Measurements from ENCODE around the gene ZNF106. TPM values are rescaled to one million over a fixed set of nuclear protein-coding genes. Genes with fewer than 3 reads are reported as not detected.
A peak's percentile ranks its signal among the peaks of the same experiment; 100 is the strongest.

The ZNF106 gene
- total and polyA plus RNA-seq, 2 experiments from 2014 or later, result 30.1 to 44.5 TPM

GRCh38 chr15:42445551-42445950 lies 45.4 kb downstream of the ZNF106 start:
- Histone ChIP-seq H3K9me2 (replicated peaks; ENCODE audit: insufficient read depth) (no peaks in the 10 kb centered on the region), H3K4me1 (ENCODE audit: insufficient read depth) (no peaks in the 10 kb centered on the region), H3K4me2 (no peak overlapping the region), H3K36me3 (replicated peaks; ENCODE audit: insufficient read depth, low read depth) (no peaks in the 10 kb centered on the region), H3K4me3 (no peak overlapping the region), H4K20me1 (ENCODE audit: insufficient read depth, poor library complexity, severe bottlenecking) (peaks cover 4% of the 10 kb centered on the region), H3K27ac (no peak overlapping the region), H3K27me3 (no peaks in the 10 kb centered on the region), H3K9me3 (ENCODE audit: low read depth) (no peaks in the 10 kb centered on the region), H3K79me2 (peaks cover 6% of the 10 kb centered on the region), H2AFZ (no peak overlapping the region)
- no peak for DNase-seq (ENCODE audit: low spot score)
- TF ChIP-seq EZH2 (IDR thresholded peaks at IDR 0.05; ENCODE audit: borderline replicate concordance), result no peak
- no peak for TF ChIP-seq EZH2phosphoT487 (IDR thresholded peaks at IDR 0.05; ENCODE audit: low read depth, severe bottlenecking, unreplicated experiment)
- TF ChIP-seq CTCF (IDR thresholded peaks at IDR 0.05; ENCODE audit: poor library complexity), result no peak

DNA sequence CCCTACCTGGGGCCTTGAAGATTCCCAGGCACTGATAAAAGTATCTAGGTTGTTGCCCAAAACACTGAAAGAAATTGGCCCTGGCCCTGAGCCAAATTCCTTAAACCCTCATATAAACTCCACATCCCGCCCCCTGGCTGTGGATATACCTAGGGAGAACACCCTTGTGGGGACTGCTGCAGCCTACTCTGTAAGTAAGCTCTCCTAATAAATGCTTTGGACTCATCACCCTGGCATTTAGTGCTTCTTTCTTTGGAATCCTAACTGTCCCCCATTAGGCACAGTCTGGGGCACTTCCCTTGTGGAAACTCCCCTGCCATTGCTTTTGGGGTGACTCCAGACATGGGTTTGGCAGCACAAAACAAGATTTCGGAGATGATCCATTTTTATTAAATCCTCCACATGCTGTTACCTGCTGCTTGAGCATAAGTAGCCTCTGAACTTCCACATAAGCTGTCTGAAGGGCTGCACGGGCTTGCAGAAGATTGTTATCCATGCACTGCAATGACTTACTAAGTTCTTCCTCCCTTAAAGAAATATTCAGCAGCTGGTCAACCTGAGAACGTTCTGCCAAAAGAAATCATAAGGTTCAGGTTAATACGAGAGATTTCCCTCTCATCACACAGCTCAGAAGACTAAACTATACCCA lies 46.4 kb downstream of the ZNF106 start:
- H3K4me1 ChIP-seq (ENCODE audit: insufficient read depth), result no peaks in the 10 kb centered on the region
- H3K9me2 ChIP-seq (replicated peaks; ENCODE audit: insufficient read depth), result no peaks in the 10 kb centered on the region
- no peak overlapping the region for H3K4me2 ChIP-seq
- H2AFZ ChIP-seq, result no peak overlapping the region
- no peaks in the 10 kb centered on the region for H3K27me3 ChIP-seq
- 78% methylated on average over 5 of the region's 5 CpGs for whole genome bisulfite sequencing (ENCODE audit: low lambda C conversion rate, missing lambda C conversion rate)
- peaks cover 4% of the 10 kb centered on the region for H4K20me1 ChIP-seq (ENCODE audit: insufficient read depth, poor library complexity, severe bottlenecking)
- H3K4me3 ChIP-seq, result no peak overlapping the region
- H3K79me2 ChIP-seq, result no peaks in the 10 kb centered on the region
- peak; percentile 19 for DNase-seq (ENCODE audit: low spot score)
- H3K36me3 ChIP-seq (replicated peaks; ENCODE audit: insufficient read depth, low read depth), result no peaks in the 10 kb centered on the region
- H3K27ac ChIP-seq, result no peak overlapping the region
- no peaks in the 10 kb centered on the region for H3K9me3 ChIP-seq (ENCODE audit: low read depth)
- TF ChIP-seq EZH2phosphoT487 (IDR thresholded peaks at IDR 0.05; ENCODE audit: low read depth, severe bottlenecking, unreplicated experiment), result no peak
- TF ChIP-seq CTCF (IDR thresholded peaks at IDR 0.05; ENCODE audit: poor library complexity), result no peak

GRCh38 chr15:42427429-42428223 lies 63.3 kb downstream of the ZNF106 start:
- Histone ChIP-seq H3K4me3 (no peak overlapping the region), H3K27ac (no peak overlapping the region), H3K4me2 (no peak overlapping the region), H3K36me3 (replicated peaks; ENCODE audit: insufficient read depth, low read depth) (no peaks in the 10 kb centered on the region), H2AFZ (no peak overlapping the region), H3K9me3 (ENCODE audit: low read depth) (no peaks in the 10 kb centered on the region), H3K27me3 (no peaks in the 10 kb centered on the region), H3K4me1 (ENCODE audit: insufficient read depth) (no peaks in the 10 kb centered on the region), H3K79me2 (no peaks in the 10 kb centered on the region), H4K20me1 (ENCODE audit: insufficient read depth, poor library complexity, severe bottlenecking) (no peaks in the 10 kb centered on the region), H3K9me2 (replicated peaks; ENCODE audit: insufficient read depth) (no peaks in the 10 kb centered on the region)
- WGBS (ENCODE audit: low lambda C conversion rate, missing lambda C conversion rate), result 96% methylated on average over 7 of the region's 7 CpGs
- TF ChIP-seq EZH2 (IDR thresholded peaks at IDR 0.05; ENCODE audit: borderline replicate concordance) (no peak), EZH2phosphoT487 (IDR thresholded peaks at IDR 0.05; ENCODE audit: low read depth, severe bottlenecking, unreplicated experiment) (no peak), CTCF (IDR thresholded peaks at IDR 0.05; ENCODE audit: poor library complexity) (no peak)
- no peak for DNase-seq (ENCODE audit: low spot score)

Measured in hepatocyte (in vitro differentiated cells).